ENCODE data around the gene RSPO3. TPM values are rescaled to one million over a fixed set of nuclear protein-coding genes. Genes with fewer than 3 reads are reported as not detected.

The RSPO3 gene
- total and polyA plus RNA-seq, 2 of the 13 experiments (the other 11 are each of a cell fraction or from before 2014, with no cell fraction given), result not detected

- Histone ChIP-seq H3K9ac (ENCODE audit: insufficient read depth, low read depth, low read length) (no peak overlapping the region), H4K20me1 (ENCODE audit: insufficient read depth, low read length) (no peaks in the 10 kb centered on the region), H3K36me3 (replicated peaks in 1 of 2; ENCODE audit: control insufficient read depth in 1 of 2, insufficient read depth in 2 of 2, low read length in 2 of 2) (no peaks in the 10 kb centered on the region), H3K9me3 (ENCODE audit: low read length) (no peaks in the 10 kb centered on the region), H3K4me3 (replicated peaks in 1 of 3; ENCODE audit: insufficient read depth in 1 of 3, low read depth in 2 of 3, low read length in 3 of 3) (no peak overlapping the region), H3K27ac (ENCODE audit: extremely low read length, insufficient read depth, low read length) (no peak overlapping the region), H2AFZ (ENCODE audit: low read length) (peak overlapping the region; percentile 33), H3K4me1 (ENCODE audit: insufficient read depth, low read length) (no peaks in the 10 kb centered on the region), H3K79me2 (ENCODE audit: insufficient read depth, low read length) (no peaks in the 10 kb centered on the region), H3K4me2 (ENCODE audit: low read depth, low read length) (no peak overlapping the region), H3K27me3 (ENCODE audit: control insufficient read depth in 1 of 2, insufficient read depth in 2 of 2, low read length in 2 of 2) (no peaks in the 10 kb centered on the region)
- WGBS (ENCODE audit: low lambda C conversion rate), result 3% methylated on average over 4 of the region's 4 CpGs
- DNase-seq (ENCODE audit: low spot score) (no peak), ATAC-seq (no peak), FAIRE-seq (no peak)
- ChIA-PET POLR2A (no interaction called here), CTCF (ENCODE audit: low intra/inter-chr PET ratio, low total read pairs) (no interaction called here)
- intact Hi-C loops (cut with micrococcal nuclease; ENCODE audit: unreplicated experiment) (no loop called here), in situ Hi-C loops (cut with HindIII; ENCODE audit: extremely low pct_ligation_motif_present, low pct_unique_long_range_greater_than_20kb) (no loop called here)
- no TSS peak for BruUV-seq (replicated peaks)
- TF ChIP-seq HMGA1 (CRISPR knock-in tag; conservative IDR thresholded peaks at IDR 0.05) (no peak), ZBTB37 (CRISPR knock-in tag; IDR thresholded peaks at IDR 0.05) (no peak), ARID5B (CRISPR knock-in tag; IDR thresholded peaks at IDR 0.05) (no peak), TOPORS (CRISPR knock-in tag; IDR thresholded peaks at IDR 0.05) (no peak), RERE (CRISPR knock-in tag; IDR thresholded peaks at IDR 0.05; ENCODE audit: low read depth) (no peak), RFX3 (CRISPR knock-in tag; IDR thresholded peaks at IDR 0.05) (no peak), ZNF224 (CRISPR knock-in tag; IDR thresholded peaks at IDR 0.05) (no peak), CBX2 (IDR thresholded peaks at IDR 0.05; ENCODE audit: low read depth, low read length) (no peak), CBX2 (CRISPR knock-in tag; IDR thresholded peaks at IDR 0.05; ENCODE audit: low read depth) (no peak), JUND (CRISPR knock-in tag; IDR thresholded peaks at IDR 0.05) (no peak), MAX (IDR thresholded peaks at IDR 0.05) (no peak), ZNF780A (CRISPR knock-in tag; IDR thresholded peaks at IDR 0.05) (no peak), ZNF136 (CRISPR knock-in tag; IDR thresholded peaks at IDR 0.05; ENCODE audit: low read depth) (no peak), MBNL3 (CRISPR knock-in tag; conservative IDR thresholded peaks at IDR 0.05) (no peak)
These were observed 89.2 kb downstream of the RSPO3 start for GRCh38 chr6:127207591-127208120.

Data from HepG2 (cell line).